GM12873 (cell line): ENCODE results near the gene MAPK12.
A peak's percentile ranks its signal among the peaks of the same experiment; 100 is the strongest.

ENCODE experiments used
- TF ChIP-seq, protein P1 (sequence below): IDR thresholded peaks from 2 replicates; pipeline ENCODE4 v1.5.1; 2012; ENCODE audit warnings: low read depth, mild to moderate bottlenecking, moderate library complexity, low read length, control low read depth; ENCODE audit not compliant: insufficient read depth; ENCODE audit errors: missing control alignments

The MAPK12 gene

DNA sequence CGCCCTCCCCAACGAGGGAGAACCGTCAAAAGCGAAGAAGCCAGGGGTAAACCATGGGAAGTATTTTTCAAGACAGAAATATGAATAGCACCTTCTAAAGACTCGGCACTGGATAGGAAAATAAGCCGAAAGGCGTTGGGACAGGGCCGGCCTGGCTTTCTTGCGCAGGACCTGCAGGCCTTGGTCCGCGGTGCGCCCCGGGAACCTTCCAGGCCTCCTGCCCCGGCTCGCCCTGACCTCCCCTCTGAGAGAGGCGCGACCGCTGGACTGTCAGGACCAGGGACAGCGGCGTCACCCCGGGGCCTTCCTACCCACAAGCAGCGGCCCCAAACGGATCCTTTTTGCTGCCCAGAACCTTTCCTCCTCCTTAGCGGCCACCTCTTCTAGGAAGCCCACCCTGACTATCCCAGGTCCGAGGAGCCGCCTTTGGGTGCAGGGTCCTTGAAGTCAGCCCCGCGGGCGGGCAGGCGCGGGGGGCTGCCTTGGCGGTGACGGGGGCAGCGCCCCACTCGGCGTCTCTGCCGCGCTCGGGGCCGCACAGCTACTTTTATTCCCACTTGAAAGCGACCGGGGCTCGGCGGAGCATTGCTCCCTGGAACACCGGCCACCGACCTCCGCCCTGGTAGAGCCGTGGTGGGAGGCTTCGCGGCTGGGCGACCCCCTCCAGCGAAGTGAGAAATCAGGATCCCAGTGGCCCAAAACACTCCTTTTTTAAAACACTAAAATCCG is 9.3 kb upstream of the MAPK12 start:
- TF ChIP-seq, protein P1, sequence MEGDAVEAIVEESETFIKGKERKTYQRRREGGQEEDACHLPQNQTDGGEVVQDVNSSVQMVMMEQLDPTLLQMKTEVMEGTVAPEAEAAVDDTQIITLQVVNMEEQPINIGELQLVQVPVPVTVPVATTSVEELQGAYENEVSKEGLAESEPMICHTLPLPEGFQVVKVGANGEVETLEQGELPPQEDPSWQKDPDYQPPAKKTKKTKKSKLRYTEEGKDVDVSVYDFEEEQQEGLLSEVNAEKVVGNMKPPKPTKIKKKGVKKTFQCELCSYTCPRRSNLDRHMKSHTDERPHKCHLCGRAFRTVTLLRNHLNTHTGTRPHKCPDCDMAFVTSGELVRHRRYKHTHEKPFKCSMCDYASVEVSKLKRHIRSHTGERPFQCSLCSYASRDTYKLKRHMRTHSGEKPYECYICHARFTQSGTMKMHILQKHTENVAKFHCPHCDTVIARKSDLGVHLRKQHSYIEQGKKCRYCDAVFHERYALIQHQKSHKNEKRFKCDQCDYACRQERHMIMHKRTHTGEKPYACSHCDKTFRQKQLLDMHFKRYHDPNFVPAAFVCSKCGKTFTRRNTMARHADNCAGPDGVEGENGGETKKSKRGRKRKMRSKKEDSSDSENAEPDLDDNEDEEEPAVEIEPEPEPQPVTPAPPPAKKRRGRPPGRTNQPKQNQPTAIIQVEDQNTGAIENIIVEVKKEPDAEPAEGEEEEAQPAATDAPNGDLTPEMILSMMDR = no peak

DNA sequence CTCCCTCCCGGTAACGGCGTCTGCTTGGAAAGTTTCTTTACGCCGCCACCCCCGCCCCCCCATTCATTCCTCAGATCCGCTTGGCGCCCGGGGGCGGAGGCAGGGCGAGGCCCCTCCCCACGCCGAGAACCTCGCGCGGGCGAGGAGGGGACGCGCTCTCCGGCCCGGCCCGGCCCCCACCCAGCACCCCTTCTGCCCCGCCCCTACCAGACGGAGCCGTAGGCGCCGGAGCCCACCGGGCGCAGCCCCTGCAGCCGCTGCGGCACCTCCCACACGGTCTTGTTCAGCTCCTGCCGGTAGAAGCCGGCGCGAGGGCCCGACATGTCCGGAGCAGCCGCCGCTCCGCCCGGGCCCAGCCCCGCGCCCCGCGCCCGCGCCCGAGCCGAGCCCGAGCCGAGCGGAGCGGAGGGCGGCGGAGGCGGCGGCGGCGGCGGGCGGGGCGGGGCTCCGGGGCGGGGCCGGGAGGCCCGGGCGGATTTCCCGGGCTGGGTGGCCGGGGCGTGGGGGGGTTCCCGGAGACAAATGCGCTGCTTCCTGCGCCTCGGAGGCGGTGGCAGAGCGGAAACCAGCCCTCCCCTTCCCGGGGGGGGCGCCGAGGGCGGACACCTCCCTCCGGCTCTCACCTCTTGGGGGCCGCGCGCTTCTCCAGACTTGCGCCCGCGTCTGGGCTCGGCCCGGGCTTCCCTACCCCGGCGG is 8.6 kb upstream of the MAPK12 start, which contains the start of gene MAPK11:
Gene MAPK11, minus strand, starts transcription at position 411 of the 696 bp plus-strand sequence. Its CDS starts 88 bp downstream, at position 323.
- TF ChIP-seq, protein P1 = no peak

DNA sequence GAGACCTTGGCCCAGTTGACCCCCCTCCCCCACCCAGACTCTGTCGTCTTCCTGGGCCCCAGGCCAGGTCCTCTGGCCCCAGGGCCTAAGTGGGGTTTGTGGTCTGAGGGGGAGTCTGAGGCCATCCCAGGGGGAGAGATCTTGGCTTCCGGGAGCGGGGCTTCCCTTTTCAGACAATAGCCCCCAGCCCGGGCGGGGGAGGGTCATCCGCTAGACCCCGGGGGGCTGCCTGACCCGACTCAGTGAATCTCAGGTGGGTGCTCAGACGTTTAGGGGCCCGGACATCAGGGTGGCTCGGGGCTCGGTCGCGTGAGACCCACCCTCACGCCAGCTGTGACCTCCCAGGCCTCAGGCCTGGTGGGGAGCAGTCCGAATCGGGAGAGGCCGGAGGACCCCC is 8.1 kb upstream of the MAPK12 start:
- TF ChIP-seq, protein P1 = no peak

DNA sequence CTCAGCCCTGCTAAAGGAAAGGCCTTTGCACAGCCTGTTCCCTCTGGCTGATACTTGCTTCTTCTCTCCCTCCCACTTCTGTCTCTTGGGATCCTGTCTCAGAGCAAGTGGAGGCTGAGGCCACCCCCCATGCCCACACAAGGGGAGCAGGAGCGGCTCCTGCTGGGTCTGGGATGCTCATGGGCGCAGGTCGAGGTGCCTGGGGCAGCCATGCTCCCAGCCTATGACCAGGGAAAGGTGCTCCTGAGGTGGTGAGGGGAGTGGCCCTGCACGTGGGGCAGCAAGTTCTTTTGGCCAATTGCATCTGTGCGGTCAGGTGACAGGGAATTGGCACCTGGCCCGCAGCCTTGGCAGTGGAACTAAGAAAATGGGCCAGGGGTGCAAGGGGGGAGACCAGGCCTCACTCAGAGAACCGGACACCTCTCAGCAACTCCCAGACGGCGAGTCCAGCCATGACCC is 7.2 kb upstream of the MAPK12 start:
- TF ChIP-seq, protein P1 = no peak

DNA sequence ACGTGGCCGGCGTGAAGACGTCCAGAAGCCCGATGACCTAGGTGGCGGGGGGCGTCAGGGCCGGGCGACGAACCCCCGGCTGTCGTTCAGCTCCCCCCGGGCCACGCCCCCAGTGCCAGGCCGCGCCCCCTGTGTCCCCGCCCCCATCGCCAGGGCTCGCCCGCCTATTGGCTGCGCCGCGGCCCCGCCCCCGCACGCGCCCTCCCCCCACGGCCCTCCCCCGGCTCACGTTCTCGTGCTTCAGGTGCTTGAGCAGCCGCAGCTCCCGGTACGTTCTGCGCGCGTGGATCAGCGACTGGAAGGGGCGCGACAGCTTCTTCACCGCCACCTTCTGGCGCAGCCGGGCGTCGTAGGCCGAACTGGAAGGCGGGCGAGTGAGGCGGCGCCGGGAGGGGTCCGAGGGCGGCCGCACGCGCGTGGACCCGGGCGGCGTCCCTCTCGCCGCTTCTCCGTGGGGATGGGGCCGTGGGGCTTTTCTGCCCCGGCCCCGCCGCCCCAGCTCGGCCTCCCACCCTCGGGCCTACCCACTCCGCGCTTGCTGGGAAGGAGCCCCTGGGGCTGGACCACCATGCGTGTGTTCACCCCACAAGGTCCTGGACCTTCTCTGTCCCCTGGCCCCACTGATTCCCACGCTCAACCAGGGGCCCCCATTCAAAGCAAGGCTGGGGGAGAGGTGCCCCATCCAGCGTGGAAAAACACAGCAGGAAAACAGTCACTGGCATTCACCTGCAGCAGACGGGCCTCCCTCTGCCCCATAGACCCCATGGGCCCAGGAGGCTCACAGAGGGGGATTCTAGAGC is 6.3 kb upstream of the MAPK12 start:
- TF ChIP-seq, protein P1 = peak; percentile 32

DNA sequence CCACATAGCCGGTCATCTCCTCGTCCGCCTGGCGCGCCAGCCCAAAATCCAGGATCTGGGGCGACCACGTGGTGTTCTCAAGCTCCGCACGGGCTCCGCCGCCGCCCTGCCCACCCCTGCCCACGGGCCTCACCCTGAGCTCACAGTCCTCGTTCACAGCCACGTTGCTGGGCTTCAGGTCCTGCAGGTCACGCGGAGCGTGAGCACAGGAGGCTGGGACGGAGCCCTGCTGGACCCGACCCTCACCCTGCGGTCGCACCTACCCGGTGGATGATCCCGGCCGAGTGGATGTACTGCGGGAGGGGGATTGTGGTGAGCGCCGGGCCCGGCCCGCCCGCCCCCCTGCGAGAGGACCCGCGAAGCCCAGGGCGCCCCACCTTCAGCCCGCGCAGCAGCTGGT is 5.5 kb upstream of the MAPK12 start:
- TF ChIP-seq, protein P1 = no peak

DNA sequence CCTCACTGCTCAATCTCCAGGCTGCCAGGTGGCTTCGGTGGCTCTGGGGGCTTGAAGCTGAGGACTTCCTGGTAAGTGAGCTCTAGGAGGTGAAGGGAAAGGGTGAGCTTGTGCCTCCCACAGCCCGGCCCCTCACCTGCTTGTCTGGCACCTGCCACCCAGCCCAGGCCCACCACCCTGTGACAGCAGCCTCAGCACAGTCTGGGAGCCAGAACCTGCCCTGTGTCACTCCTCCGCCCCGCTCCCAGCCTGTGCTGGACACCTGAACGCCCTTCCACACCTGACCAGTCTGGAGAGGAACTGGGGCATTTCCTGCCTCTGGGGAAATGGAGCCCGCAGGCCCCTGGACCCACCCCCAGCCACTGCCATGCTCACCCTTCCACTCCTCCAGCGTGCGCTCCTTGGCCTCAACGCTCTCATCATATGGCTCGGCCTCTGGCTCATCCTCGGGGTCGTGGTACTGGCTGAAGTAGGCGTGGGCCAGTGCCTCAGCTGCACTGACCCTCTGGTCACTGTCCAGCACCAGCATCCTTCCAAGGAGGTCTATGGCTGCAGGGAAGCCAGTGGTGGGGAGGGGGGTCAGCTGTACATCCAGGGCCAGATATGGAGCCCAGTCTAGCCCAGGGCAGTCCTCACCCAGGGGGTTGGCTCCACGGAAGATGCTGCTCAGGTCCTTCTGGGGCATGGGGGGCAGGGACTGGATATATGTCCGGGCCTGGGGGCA is 3.6 kb upstream of the MAPK12 start:
- TF ChIP-seq, protein P1 = no peak
